Skeletal muscle tissue (tissue), 4 donors: ENCODE results near the gene FAM174B. TPM values are rescaled to one million over a fixed set of nuclear protein-coding genes. Genes with fewer than 3 reads are reported as not detected.

Experiments
- H3K27ac ChIP-seq: one replicate; pipeline ENCODE4 v1.7.0; 2013; ENCODE audit warnings: mild to moderate bottlenecking, low read depth, low read length, inconsistent platforms
- H3K27me3 ChIP-seq, 3 donors: one replicate each; pipeline ENCODE4 v1.7.0; 2013; ENCODE audit warnings: low read length in 3 of 3; ENCODE audit not compliant: control insufficient read depth in 3 of 3, insufficient read depth in 3 of 3
- H3K36me3 ChIP-seq, 3 donors: one replicate each; pipeline ENCODE4 v1.7.0; 2013; ENCODE audit warnings: low read length in 3 of 3; ENCODE audit not compliant: control insufficient read depth in 3 of 3, insufficient read depth in 3 of 3
- H3K4me1 ChIP-seq, 3 donors: one replicate each; pipeline ENCODE4 v1.7.0; 2013; ENCODE audit warnings: low read length in 3 of 3, mild to moderate bottlenecking in 3 of 3; ENCODE audit not compliant: control insufficient read depth in 3 of 3, insufficient read depth in 3 of 3
- H3K4me3 ChIP-seq, 3 donors: one replicate each; pipeline ENCODE4 v1.7.0; 2013; ENCODE audit warnings: low read length in 3 of 3
- H3K9ac ChIP-seq, 3 donors: one replicate each; pipeline ENCODE4 v1.7.0; 2013; ENCODE audit warnings: low read length in 3 of 3, mild to moderate bottlenecking in 3 of 3, moderate library complexity in 2 of 3, low read depth in 1 of 3
- H3K9me3 ChIP-seq, 3 donors: one replicate each; pipeline ENCODE4 v1.7.0; 2013; ENCODE audit warnings: low read length in 3 of 3; ENCODE audit not compliant: control insufficient read depth in 3 of 3
- total RNA-seq: library from RNA; depleted of rRNA; stranded (reverse); fragments of >200 nt; gene quantifications from one replicate; pipeline ENCODE4 v1.2.3, GENCODE V29; 2014
- donor health status: Osteomylitis.

FAM174B gene
- 8.4 TPM for total RNA-seq

- H3K9me3 ChIP-seq: no peaks in the 10 kb centered on the region
- H3K27ac ChIP-seq: no peak within 1 kb of the TSS
- peaks cover 0 to 3% (median 0%) of the 10 kb centered on the region in 3 donors for H3K27me3 ChIP-seq
- peaks cover 0 to 4% (median 0%) of the 10 kb centered on the region in 3 donors for H3K36me3 ChIP-seq
- H3K9ac ChIP-seq: peak within 1 kb of the TSS; percentile 60 to 81 (median 69)
- peak within 1 kb of the TSS; percentile 63 to 78 (median 77) for H3K4me3 ChIP-seq
- H3K4me1 ChIP-seq: peaks cover 20 to 25% (median 20%) of the 10 kb centered on the region in 3 donors
Measured at GRCh38 chr15:92655178-92655995, at the start of gene FAM174B. TSS of gene FAM174B (minus strand) at chr15:92655775.

DNA sequence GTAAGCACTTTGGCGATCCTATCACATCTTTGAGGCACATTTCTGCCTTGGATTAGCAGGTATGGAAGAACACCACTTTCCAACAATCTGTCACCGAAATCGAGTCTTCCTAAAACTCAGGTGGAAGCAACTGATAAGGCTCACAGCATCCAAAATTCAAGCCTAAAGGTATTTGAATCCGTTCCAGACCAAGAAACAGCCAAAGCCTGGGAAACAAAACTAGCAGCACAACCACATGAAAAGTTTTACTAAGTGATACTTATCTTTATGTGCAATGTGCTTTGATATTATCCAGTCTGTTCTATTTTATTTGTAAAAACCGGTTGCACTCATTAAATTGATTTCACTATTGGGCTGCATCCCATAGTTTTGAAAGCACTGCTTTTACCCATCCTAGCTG lies 40.5 kb upstream of the FAM174B start:
- no peak overlapping the region for H3K4me3 ChIP-seq
- H3K9ac ChIP-seq: no peak overlapping the region
- H3K36me3 ChIP-seq: peaks cover 0 to 2% (median 2%) of the 10 kb centered on the region in 3 donors
- H3K4me1 ChIP-seq: no peaks in the 10 kb centered on the region
- H3K27me3 ChIP-seq: no peaks in the 10 kb centered on the region
- H3K27ac ChIP-seq: no peak overlapping the region
- no peaks in the 10 kb centered on the region for H3K9me3 ChIP-seq

GRCh38 chr15:92693691-92694331 lies 38.2 kb upstream of the FAM174B start:
- Histone ChIP-seq H3K27me3 (no peaks in the 10 kb centered on the region), H3K27ac (no peak overlapping the region), H3K4me3 (no peak overlapping the region), H3K9ac (no peak overlapping the region), H3K9me3 (no peaks in the 10 kb centered on the region), H3K36me3 (peaks cover 0 to 2% (median 2%) of the 10 kb centered on the region in 3 donors), H3K4me1 (no peaks in the 10 kb centered on the region)

DNA sequence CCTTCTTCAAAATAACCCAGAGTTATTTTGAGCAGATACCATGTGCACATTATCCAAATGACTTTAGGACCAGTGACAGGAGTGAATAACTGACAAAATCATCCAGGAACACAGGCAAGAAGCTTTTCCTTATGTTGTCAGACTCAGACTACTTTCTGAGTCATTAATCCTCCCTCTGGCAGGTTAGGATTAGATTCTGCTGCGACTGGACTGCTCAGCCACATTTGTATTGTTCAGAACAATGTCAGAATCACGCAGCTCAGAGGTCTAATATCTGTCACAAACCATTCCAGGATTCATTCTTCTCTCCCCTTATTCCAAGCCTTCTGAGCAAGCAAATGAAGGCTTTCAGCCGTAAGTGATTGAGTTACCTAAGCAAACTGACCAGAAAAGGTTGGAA lies 34.8 kb upstream of the FAM174B start:
- Histone ChIP-seq H3K9ac (no peak overlapping the region), H3K4me3 (no peak overlapping the region), H3K36me3 (peaks cover 0 to under 1% (median 0%) of the 10 kb centered on the region in 3 donors), H3K27me3 (no peaks in the 10 kb centered on the region), H3K9me3 (no peaks in the 10 kb centered on the region), H3K4me1 (no peaks in the 10 kb centered on the region), H3K27ac (no peak overlapping the region)

DNA sequence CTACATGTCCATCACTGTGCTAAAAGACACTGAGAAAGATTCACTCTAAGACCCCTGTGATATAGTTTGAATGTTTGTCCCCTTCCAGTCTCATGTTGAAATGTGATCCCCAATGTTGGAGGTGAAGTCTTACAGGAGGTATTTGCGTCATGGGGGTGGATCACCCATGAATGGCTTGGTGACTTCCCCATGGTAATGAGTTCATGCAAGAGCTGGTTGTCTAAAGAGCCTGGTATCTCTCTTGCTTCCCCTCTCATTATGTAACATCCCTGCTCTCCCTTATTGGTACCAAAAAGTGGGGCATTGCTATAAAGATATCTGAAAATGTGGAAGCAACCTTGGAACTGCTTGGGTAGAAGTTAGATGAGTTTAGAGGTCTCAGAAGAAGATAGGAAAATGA lies 32.2 kb upstream of the FAM174B start:
- Histone ChIP-seq H3K36me3 (no peaks in the 10 kb centered on the region), H3K9me3 (no peaks in the 10 kb centered on the region), H3K4me1 (no peaks in the 10 kb centered on the region), H3K4me3 (no peak overlapping the region), H3K9ac (no peak overlapping the region), H3K27me3 (no peaks in the 10 kb centered on the region), H3K27ac (no peak overlapping the region)

- no peak overlapping the region for H3K4me3 ChIP-seq
- H3K36me3 ChIP-seq: no peaks in the 10 kb centered on the region
- H3K27ac ChIP-seq: no peak overlapping the region
- H3K9me3 ChIP-seq: no peaks in the 10 kb centered on the region
- no peaks in the 10 kb centered on the region for H3K27me3 ChIP-seq
- H3K4me1 ChIP-seq: no peaks in the 10 kb centered on the region
- no peak overlapping the region for H3K9ac ChIP-seq
Measured at GRCh38 chr15:92687195-92687602, 31.6 kb upstream of the FAM174B start.

DNA sequence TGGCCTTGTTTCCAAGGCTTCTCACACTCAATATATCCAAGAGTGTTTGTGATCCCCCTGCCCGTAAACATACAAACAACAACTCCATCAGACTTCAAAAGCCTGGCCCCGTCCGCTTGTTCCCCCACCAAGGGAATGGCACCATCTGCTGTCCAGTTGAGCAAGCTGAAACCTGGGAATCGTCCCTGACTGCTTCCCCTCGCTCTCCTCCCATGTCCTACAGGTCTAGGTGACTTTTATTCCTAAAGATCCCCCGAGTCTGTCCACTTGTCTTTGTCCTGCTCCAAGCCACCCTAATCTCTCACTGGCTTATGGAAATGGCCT lies 27.9 kb upstream of the FAM174B start:
- no peaks in the 10 kb centered on the region for H3K4me1 ChIP-seq
- H3K9ac ChIP-seq: no peak overlapping the region
- peak overlapping the region; percentile 14 for H3K27ac ChIP-seq

DNA sequence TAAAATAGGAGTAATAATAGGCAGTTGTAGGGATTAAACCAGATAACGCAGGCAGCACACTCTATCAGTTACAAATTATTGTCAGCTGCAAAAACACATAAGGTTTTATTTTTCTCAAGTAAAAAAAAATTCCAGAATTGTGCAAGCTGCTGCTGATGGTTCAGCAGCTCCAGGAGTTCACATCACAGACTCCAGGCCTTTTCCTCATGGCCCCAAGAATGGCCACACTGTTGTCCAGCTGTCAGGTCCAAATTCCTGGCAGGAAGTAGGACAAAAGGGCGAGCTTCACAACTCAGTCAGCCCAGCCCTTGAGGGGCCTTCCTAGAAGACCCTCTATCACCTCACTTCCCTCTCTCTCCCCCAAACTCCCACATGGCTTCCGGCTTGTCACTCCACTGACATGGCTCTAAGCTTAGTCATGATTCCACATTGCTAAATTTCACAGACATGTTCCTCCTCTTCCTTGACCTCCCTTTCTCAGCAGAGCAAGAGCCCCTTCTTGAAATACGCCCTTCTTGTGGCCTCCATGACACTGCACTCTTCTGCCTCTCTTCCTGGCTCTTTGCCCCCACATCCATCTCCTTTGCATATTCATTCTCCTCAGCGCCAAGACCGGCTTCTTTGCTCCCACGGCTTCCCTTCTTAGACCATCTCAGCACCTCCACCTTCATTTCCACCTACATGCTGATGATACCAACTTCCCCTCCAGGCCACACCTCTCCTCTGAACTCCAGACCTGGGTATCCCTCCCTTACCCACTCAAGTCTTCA lies 27.4 kb upstream of the FAM174B start:
- Histone ChIP-seq H3K4me1 (no peaks in the 10 kb centered on the region), H3K27ac (peak overlapping the region; percentile 14), H3K36me3 (no peaks in the 10 kb centered on the region), H3K4me3 (no peak overlapping the region), H3K27me3 (no peaks in the 10 kb centered on the region), H3K9me3 (no peaks in the 10 kb centered on the region), H3K9ac (no peak overlapping the region)

More for the DNA sequence above, 27.9 kb upstream of the FAM174B start:
- H3K36me3 ChIP-seq: no peaks in the 10 kb centered on the region
- H3K27me3 ChIP-seq: no peaks in the 10 kb centered on the region
- H3K4me3 ChIP-seq: no peak overlapping the region
- no peaks in the 10 kb centered on the region for H3K9me3 ChIP-seq

GRCh38 chr15:92681141-92681631 lies 25.6 kb upstream of the FAM174B start:
- Histone ChIP-seq H3K9ac (no peak overlapping the region), H3K27ac (peak overlapping the region; percentile 4), H3K4me3 (no peak overlapping the region), H3K36me3 (no peaks in the 10 kb centered on the region), H3K4me1 (no peaks in the 10 kb centered on the region), H3K27me3 (no peaks in the 10 kb centered on the region), H3K9me3 (no peaks in the 10 kb centered on the region)
